DND-41 (cell line): ENCODE measurements around the gene FBN3.

Source experiments
- ATAC-seq: fragments of 200-7000 bp; cut with Tn5 transposase; 3 replicates; pipeline ENCODE4 v1.9.1; 2021; ENCODE audit warnings: low read depth; ENCODE audit not compliant: insufficient read depth
- DNase-seq: peaks from one replicate; pipeline ENCODE4 v3.0.0-alpha.2; 2020
- H2AFZ ChIP-seq: 2 replicates; pipeline ENCODE4 v1.6.0; 2012; ENCODE audit warnings: low read depth, low read length
- H3K27ac ChIP-seq: 2 replicates; pipeline ENCODE4 v1.5.1; 2012; ENCODE audit warnings: low read length, inconsistent platforms
- H3K27me3 ChIP-seq: fragments of 200-600 bp; sonication (generic); 2 replicates; pipeline ENCODE4 v1.6.0; 2012; ENCODE audit warnings: low read length, mild to moderate bottlenecking, inconsistent platforms; ENCODE audit not compliant: insufficient read depth, poor library complexity
- H3K36me3 ChIP-seq: 2 replicates; pipeline ENCODE4 v1.5.1; 2012; ENCODE audit warnings: low read length, inconsistent platforms; ENCODE audit not compliant: insufficient read depth
- H3K4me1 ChIP-seq: 2 replicates; pipeline ENCODE4 v1.5.1; 2012; ENCODE audit warnings: mild to moderate bottlenecking, low read length; ENCODE audit not compliant: insufficient read depth
- H3K4me2 ChIP-seq: 2 replicates; pipeline ENCODE4 v1.6.0; 2012; ENCODE audit warnings: mild to moderate bottlenecking, moderate library complexity, low read length, inconsistent platforms; ENCODE audit not compliant: insufficient read depth
- H3K4me3 ChIP-seq, 2 experiments: fragments of 200-600 bp in 1 of 2; shearing (Covaris generic) in 1 of 2; 2 replicates each; pipeline ENCODE4 v1.5.1; 2012 to 2016; ENCODE audit warnings: inconsistent platforms in 2 of 2, low read length in 2 of 2, mild to moderate bottlenecking in 2 of 2, low read depth in 1 of 2, moderate library complexity in 1 of 2
- H3K79me2 ChIP-seq: 2 replicates; pipeline ENCODE4 v1.6.0; 2012; ENCODE audit warnings: low read length, inconsistent platforms; ENCODE audit not compliant: insufficient read depth
- H3K9ac ChIP-seq: 2 replicates; pipeline ENCODE4 v1.6.0; 2012; ENCODE audit warnings: low read depth, mild to moderate bottlenecking, inconsistent platforms, low read length, moderate library complexity
- H3K9me3 ChIP-seq: 2 replicates; pipeline ENCODE4 v1.5.1; 2012; ENCODE audit warnings: low read length, moderate library complexity, mild to moderate bottlenecking, inconsistent platforms; ENCODE audit not compliant: insufficient read depth, severe bottlenecking
- H4K20me1 ChIP-seq: 2 replicates; pipeline ENCODE4 v1.6.0; 2012; ENCODE audit warnings: low read length; ENCODE audit not compliant: insufficient read depth
- CTCF ChIP-seq: IDR thresholded peaks from 2 replicates; pipeline ENCODE4 v1.5.1; 2012; ENCODE audit warnings: borderline replicate concordance, low read length, moderate library complexity, mild to moderate bottlenecking; ENCODE audit not compliant: poor library complexity, severe bottlenecking; ENCODE audit errors: extremely low read depth
- EZH2 ChIP-seq: IDR thresholded peaks from 3 replicates; pipeline ENCODE4 v1.6.1; 2012; ENCODE audit warnings: borderline replicate concordance, low read depth, mild to moderate bottlenecking, moderate library complexity, low read length, inconsistent platforms; ENCODE audit not compliant: severe bottlenecking

The FBN3 gene

GRCh38 chr19:8126511-8126910 is 22.9 kb downstream of the FBN3 start:
- H3K4me2 ChIP-seq = no peak overlapping the region
- no peaks in the 10 kb centered on the region for H4K20me1 ChIP-seq
- H3K4me1 ChIP-seq = no peaks in the 10 kb centered on the region
- no peak overlapping the region for H3K9ac ChIP-seq
- TF ChIP-seq CTCF (no peak), EZH2 (no peak)
- no peaks in the 10 kb centered on the region for H3K9me3 ChIP-seq
- no peak overlapping the region for H3K27ac ChIP-seq
- H3K79me2 ChIP-seq = no peaks in the 10 kb centered on the region
- DNase-seq = no peak
- no peaks in the 10 kb centered on the region for H3K36me3 ChIP-seq
- no peak overlapping the region for H2AFZ ChIP-seq
- no peak for ATAC-seq
- H3K27me3 ChIP-seq = no peaks in the 10 kb centered on the region
- no peak overlapping the region for H3K4me3 ChIP-seq

- Histone ChIP-seq H3K4me3 (no peak overlapping the region), H3K4me2 (no peak overlapping the region), H3K4me1 (no peaks in the 10 kb centered on the region), H3K79me2 (no peaks in the 10 kb centered on the region), H3K27me3 (no peaks in the 10 kb centered on the region), H2AFZ (no peak overlapping the region), H4K20me1 (no peaks in the 10 kb centered on the region), H3K9ac (no peak overlapping the region), H3K9me3 (no peaks in the 10 kb centered on the region), H3K27ac (no peak overlapping the region), H3K36me3 (no peaks in the 10 kb centered on the region)
- TF ChIP-seq CTCF = no peak
- no peak for TF ChIP-seq EZH2
- DNase-seq (no peak), ATAC-seq (no peak)
Observed at GRCh38 chr19:8126008-8126407, 23.4 kb downstream of the FBN3 start.

- Histone ChIP-seq H3K27me3 (no peaks in the 10 kb centered on the region), H2AFZ (no peak overlapping the region), H3K27ac (no peak overlapping the region), H3K4me2 (no peak overlapping the region), H3K79me2 (no peaks in the 10 kb centered on the region), H3K4me3 (no peak overlapping the region), H3K9ac (no peak overlapping the region), H4K20me1 (no peaks in the 10 kb centered on the region), H3K36me3 (no peaks in the 10 kb centered on the region), H3K9me3 (no peaks in the 10 kb centered on the region), H3K4me1 (no peaks in the 10 kb centered on the region)
- DNase-seq = no peak
- TF ChIP-seq CTCF (no peak), EZH2 (no peak)
- ATAC-seq = no peak
Observed at GRCh38 chr19:8123683-8124082, 25.7 kb downstream of the FBN3 start.
